ENCODE measurements around the gene ZNF736. TPM values are rescaled to one million over a fixed set of nuclear protein-coding genes. Genes with fewer than 3 reads are reported as not detected.
"Not testable (repeated sequence)": the region's sequence is repeated elsewhere in the genome, so short reads cannot be mapped to it uniquely, and the experiment has no call there.

The ZNF736 gene
- 9.2 and 13.1 TPM in 2 replicates for total RNA-seq (2022)
- Bru-seq, nascent RNA: percentile 84 among the genes with signal in this experiment
- BruChase-seq, experiment 1, labeled RNA remaining after a 6-hour chase: percentile 76 among the genes with signal in this experiment
- percentile 89 among the genes with signal in this experiment for BruChase-seq, experiment 2, labeled RNA remaining after a 2-hour chase
- long read RNA-seq, partial matches to known transcripts: 0 of 9 reads
- long read RNA-seq, other reads (novel, unspliced or antisense): 7 of 9 reads

DNA sequence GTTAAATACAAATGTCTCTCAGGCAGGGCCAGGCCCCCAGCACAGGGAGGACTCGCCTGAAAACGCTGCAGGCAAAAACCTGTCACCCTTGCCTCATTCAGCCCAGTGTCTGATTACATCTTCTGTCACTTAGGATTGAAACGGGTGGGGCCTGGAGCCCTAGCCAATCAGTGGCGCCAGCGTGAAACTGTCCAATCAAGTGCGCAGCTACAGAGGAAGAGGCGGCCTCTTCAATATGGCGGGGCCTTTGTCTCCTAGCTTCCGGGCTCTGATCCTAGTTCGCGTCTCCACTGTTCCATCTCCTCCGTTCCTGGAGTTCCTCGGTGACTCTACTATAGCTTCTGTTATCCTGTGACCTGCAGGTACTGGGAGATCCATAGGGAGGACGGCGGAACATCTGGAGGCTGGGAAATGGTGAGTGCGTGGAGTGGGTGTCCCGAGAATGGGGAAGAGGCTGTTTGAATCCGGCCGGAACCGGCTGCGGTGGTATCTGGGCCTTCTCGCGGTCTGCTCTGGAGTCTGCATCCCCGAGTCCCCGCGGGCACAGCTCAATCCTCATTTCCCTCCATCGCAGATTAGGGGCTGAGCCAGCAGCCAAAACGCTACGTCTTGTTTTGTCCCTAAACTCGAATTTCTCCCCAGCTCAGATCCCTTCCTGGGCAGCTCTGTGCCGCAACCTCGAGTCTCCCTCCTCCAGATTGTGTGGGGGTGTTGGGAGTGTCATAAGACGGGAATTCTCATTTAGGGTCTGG lies at the start of gene ZNF736:
ZNF736 (plus strand) TSS at position 222 of the 752 bp plus-strand sequence; CDS start at position 412, 190 bp downstream.
- intact Hi-C loops (cut with micrococcal nuclease): no loop called here
- no peaks in the 10 kb centered on the region for H3K9me3 Mint-ChIP-seq (ENCODE audit: unreplicated experiment)
- CTCF ChIA-PET: interaction anchor here (0.8 to 1.5 kb wide), 2 partner anchors 305 to 311 kb away, joined by 3 read pairs; no protein-coding TSS in a partner anchor
- TF ChIP-seq, protein P1, sequence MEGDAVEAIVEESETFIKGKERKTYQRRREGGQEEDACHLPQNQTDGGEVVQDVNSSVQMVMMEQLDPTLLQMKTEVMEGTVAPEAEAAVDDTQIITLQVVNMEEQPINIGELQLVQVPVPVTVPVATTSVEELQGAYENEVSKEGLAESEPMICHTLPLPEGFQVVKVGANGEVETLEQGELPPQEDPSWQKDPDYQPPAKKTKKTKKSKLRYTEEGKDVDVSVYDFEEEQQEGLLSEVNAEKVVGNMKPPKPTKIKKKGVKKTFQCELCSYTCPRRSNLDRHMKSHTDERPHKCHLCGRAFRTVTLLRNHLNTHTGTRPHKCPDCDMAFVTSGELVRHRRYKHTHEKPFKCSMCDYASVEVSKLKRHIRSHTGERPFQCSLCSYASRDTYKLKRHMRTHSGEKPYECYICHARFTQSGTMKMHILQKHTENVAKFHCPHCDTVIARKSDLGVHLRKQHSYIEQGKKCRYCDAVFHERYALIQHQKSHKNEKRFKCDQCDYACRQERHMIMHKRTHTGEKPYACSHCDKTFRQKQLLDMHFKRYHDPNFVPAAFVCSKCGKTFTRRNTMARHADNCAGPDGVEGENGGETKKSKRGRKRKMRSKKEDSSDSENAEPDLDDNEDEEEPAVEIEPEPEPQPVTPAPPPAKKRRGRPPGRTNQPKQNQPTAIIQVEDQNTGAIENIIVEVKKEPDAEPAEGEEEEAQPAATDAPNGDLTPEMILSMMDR (IDR thresholded peaks at IDR 0.05; ENCODE audit: unreplicated experiment): no peak
- TSS peak; percentile 48 for BruUV-seq (replicated peaks)
- H3K27me3 Mint-ChIP-seq (ENCODE audit: insufficient read depth, unreplicated experiment): no peaks in the 10 kb centered on the region
- peak within 1 kb of the TSS; percentile 97 for H3K4me3 Mint-ChIP-seq (ENCODE audit: unreplicated experiment)
- peak within 1 kb of the TSS; percentile 99 for H3K27ac Mint-ChIP-seq (ENCODE audit: low read depth, unreplicated experiment)
- peak; percentile 97 for DNase-seq (ENCODE audit: unreplicated experiment)
- POLR2A ChIA-PET: interaction anchor here (0.5 to 2.2 kb wide), 7 partner anchors 13 to 1063 kb away, joined by 3 to 12 read pairs (median 4); partner anchors contain the start of gene ZNF680
- no peaks in the 10 kb centered on the region for H3K4me1 Mint-ChIP-seq (ENCODE audit: insufficient read depth, unreplicated experiment)
- H3K36me3 Mint-ChIP-seq (ENCODE audit: insufficient read depth, unreplicated experiment): peaks cover 7% of the 10 kb centered on the region

GRCh38 chr7:64266341-64266919 lies 47.3 kb upstream of the ZNF736 start:
- Mint-ChIP-seq H3K27me3 (ENCODE audit: insufficient read depth, unreplicated experiment) (no peaks in the 10 kb centered on the region), H3K27ac (ENCODE audit: low read depth, unreplicated experiment) (no peak overlapping the region), H3K36me3 (ENCODE audit: insufficient read depth, unreplicated experiment) (no peaks in the 10 kb centered on the region), H3K9me3 (ENCODE audit: unreplicated experiment) (peaks cover 25% of the 10 kb centered on the region), H3K4me3 (ENCODE audit: unreplicated experiment) (no peak overlapping the region), H3K4me1 (ENCODE audit: insufficient read depth, unreplicated experiment) (no peaks in the 10 kb centered on the region)
- ChIA-PET POLR2A (no interaction called here), CTCF (no interaction called here)
- no peak for DNase-seq (ENCODE audit: unreplicated experiment)
- TF ChIP-seq, protein P1 (IDR thresholded peaks at IDR 0.05; ENCODE audit: unreplicated experiment): no peak
- intact Hi-C loops (cut with micrococcal nuclease): no loop called here
- BruUV-seq (replicated peaks): no TSS peak

- ChIA-PET CTCF (no interaction called here), POLR2A (no interaction called here)
- H3K27ac Mint-ChIP-seq (ENCODE audit: low read depth, unreplicated experiment): no peak overlapping the region
- no peaks in the 10 kb centered on the region for H3K4me1 Mint-ChIP-seq (ENCODE audit: insufficient read depth, unreplicated experiment)
- DNase-seq (ENCODE audit: unreplicated experiment): no peak
- peaks cover 4% of the 10 kb centered on the region for H3K9me3 Mint-ChIP-seq (ENCODE audit: unreplicated experiment)
- BruUV-seq (replicated peaks): no TSS peak
- H3K36me3 Mint-ChIP-seq (ENCODE audit: insufficient read depth, unreplicated experiment): no peaks in the 10 kb centered on the region
- no peak overlapping the region for H3K4me3 Mint-ChIP-seq (ENCODE audit: unreplicated experiment)
- intact Hi-C loops (cut with micrococcal nuclease): no loop called here
- TF ChIP-seq, protein P1 (IDR thresholded peaks at IDR 0.05; ENCODE audit: unreplicated experiment): no peak
- H3K27me3 Mint-ChIP-seq (ENCODE audit: insufficient read depth, unreplicated experiment): no peaks in the 10 kb centered on the region
Observed at GRCh38 chr7:64277630-64278029, 36.1 kb upstream of the ZNF736 start.

- intact Hi-C loops (cut with micrococcal nuclease): no loop called here
- no TSS peak for BruUV-seq (replicated peaks)
- no peaks in the 10 kb centered on the region for H3K36me3 Mint-ChIP-seq (ENCODE audit: insufficient read depth, unreplicated experiment)
- no peak overlapping the region for H3K4me3 Mint-ChIP-seq (ENCODE audit: unreplicated experiment)
- TF ChIP-seq, protein P1 (IDR thresholded peaks at IDR 0.05; ENCODE audit: unreplicated experiment): no peak
- ChIA-PET POLR2A (no interaction called here), CTCF (no interaction called here)
- H3K9me3 Mint-ChIP-seq (ENCODE audit: unreplicated experiment): peaks cover 12% of the 10 kb centered on the region
- no peak for DNase-seq (ENCODE audit: unreplicated experiment)
- no peak overlapping the region for H3K27ac Mint-ChIP-seq (ENCODE audit: low read depth, unreplicated experiment)
- no peaks in the 10 kb centered on the region for H3K27me3 Mint-ChIP-seq (ENCODE audit: insufficient read depth, unreplicated experiment)
- no peaks in the 10 kb centered on the region for H3K4me1 Mint-ChIP-seq (ENCODE audit: insufficient read depth, unreplicated experiment)
Observed at GRCh38 chr7:64294701-64295420, 18.9 kb upstream of the ZNF736 start.

DNA sequence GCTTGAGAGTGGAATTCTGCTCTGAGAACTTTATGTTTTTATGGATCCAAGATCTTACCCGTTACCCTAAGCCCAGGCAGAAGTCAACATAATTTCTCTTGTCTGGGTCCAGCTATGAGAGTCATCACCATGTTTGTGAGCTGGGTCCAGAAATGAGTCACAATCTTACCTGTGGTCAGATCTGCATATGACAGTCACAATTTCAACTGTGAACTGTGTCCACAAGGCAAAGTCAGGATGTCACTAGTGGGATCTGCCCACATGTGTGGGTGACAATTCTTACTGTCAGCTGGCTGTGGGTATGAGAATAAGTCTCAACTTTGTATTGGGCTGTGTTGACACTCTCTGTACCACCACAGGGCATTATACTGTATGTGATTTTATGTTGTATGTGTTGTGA lies 16.3 kb upstream of the ZNF736 start:
- H3K4me3 Mint-ChIP-seq (ENCODE audit: unreplicated experiment); BruUV-seq (replicated peaks); DNase-seq (ENCODE audit: unreplicated experiment); H3K27me3 Mint-ChIP-seq (ENCODE audit: insufficient read depth, unreplicated experiment); H3K27ac Mint-ChIP-seq (ENCODE audit: low read depth, unreplicated experiment); H3K36me3 Mint-ChIP-seq (ENCODE audit: insufficient read depth, unreplicated experiment); CTCF ChIA-PET; H3K4me1 Mint-ChIP-seq (ENCODE audit: insufficient read depth, unreplicated experiment); POLR2A ChIA-PET; intact Hi-C loops (cut with micrococcal nuclease): not testable (repeated sequence)
- H3K9me3 Mint-ChIP-seq (ENCODE audit: unreplicated experiment): peaks cover 12% of the 10 kb centered on the region

All from MCF 10A (cell line).